HG02623 (cell line): ENCODE measurements around the gene PTGIS.
"Not testable (repeated sequence)": the region's sequence is repeated elsewhere in the genome, so short reads cannot be mapped to it uniquely, and the experiment has no call there.

Experiments
- ATAC-seq: cut with Tn5 transposase; IDR thresholded peaks from one replicate; pipeline ENCODE4 v1.9.1; 2021; ENCODE audit warnings: moderate library complexity; ENCODE audit not compliant: unreplicated experiment

PTGIS gene

DNA sequence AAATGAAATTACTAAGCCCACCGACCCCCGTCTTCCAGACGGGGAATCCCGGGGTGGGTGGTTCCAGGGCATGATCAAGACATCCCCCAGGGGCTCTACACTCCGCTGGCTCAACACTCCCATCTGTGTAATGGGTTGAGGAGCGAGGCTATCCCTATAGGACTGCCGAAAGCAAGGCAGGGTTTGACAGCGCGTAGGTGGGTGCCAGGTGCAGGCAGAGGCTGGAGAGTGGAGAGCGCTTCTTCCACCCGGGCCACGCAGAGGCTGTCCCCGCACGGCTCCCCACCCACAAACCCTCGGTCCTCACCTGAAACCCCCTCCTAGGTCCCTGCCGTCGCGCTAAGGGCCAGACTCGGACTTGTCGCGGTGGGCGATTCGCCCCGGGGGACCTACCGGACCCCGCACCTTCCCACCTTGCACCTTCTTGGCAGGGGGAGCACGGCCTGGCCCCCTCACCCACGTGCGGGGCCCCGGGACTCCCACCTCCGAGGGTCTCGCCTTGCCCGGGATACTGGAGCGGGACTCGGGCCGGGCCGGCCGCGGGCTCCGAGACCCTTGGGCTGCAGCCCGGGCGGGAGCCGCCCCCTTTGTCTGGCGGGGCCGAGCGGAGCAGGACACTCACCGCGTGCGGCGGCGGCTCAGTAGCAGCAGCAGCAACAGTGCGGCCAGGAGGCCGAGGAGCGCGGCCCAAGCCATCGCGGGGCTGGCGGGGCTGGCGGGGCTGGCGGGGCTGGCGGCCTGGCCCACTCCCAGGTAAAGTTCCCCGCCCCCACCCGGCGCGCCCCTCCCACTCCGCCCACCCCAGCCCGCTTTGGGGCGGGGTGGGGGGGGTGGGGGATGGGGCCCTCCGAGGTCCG lies at the start of gene PTGIS:
TSS of gene PTGIS (minus strand) at position 717 of the 857 bp plus-strand sequence. CDS start at position 696, 21 bp downstream.
- no peak for ATAC-seq

DNA sequence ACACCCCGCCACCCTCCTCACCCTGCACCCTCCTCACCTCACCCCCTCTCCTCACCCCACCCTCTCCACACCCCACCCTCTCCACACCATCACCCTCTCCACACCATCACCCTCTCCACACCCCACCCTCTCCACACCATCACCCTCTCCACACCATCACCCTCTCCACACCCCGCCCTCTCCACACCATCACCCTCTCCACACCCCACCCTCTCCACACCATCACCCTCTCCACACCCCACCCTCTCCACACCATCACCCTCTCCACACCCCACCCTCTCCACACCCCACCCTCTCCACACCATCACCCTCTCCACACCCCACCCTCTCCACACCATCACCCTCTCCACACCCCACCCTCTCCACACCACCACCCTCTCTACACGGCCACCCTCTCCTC lies 49.5 kb upstream of the PTGIS start:
- not testable (repeated sequence) for ATAC-seq

DNA sequence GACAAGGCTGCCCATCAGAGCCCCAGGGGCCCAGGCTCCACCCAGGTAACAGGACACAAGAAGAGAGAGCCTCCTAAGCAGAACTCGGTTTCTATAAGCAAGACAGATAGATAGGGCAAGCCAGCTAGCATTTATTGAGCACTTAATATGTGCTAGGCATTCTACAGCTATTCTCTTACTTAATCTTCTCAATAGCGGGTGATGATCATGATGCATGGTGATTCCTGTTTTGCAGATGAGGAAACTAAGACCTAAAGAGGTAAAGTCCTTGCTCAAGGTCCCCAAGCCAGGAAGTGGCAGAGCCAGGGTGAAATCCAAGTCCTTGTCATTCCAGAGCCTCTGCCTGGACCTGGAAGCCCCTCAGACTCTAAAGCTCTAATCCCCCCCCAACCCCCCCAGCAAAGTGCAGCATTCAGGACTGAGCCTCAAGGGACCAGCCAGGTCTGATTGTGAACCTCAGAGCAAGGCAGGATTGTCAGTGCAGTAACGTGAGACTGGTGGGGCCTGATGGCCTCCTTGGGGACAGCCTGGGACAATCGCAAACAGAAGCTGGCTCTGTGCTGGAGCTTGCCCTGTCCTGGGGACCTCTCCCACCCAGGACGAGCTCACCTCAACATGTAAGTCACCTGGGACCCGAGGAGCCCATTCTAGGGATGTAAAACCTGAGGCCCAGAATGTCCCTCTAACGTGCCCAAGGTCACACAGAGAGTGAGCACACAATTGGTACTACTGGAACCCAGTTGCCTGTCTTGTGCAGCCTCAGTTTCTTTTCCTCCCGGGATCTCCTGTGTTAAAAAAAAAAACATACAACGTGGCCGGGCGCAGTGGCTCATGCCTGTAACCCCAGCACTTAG lies 48.4 kb upstream of the PTGIS start:
- no peak for ATAC-seq

DNA sequence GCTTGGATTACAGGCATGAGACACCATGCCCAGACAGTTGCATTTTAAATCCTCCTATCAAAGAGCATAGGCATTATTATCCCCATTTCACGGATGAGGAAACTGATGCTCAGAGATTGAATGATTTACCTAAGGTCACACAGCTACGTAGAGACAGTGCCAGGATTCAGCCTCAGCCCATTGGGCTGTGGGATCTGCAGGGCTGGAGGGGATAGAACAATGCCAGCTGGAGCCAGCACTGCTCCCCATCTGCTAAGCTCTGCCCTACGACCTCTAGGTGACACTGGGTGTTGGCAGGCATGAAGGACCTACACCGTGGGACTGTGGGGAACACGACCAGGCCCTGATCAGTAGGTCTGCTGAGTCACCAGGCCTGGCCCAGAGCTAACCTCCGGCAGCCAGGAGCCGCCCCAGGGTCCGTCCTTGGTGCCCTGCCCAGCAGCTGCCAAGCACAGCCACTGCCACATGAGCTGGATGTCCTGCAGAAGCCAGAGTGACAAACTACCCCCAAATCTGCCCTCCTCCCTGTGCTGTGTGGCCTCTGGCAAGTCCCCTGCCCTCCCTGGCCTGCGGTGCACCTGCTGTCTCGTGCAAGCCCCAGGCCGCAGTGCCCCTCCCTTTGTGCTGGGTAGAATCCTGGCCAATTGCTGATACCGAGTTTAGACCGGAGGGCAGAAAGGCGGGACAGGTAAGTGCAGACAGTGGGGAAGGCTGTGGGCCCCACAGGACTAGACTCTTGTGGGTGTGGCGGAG lies 47.6 kb upstream of the PTGIS start:
- ATAC-seq = no peak

DNA sequence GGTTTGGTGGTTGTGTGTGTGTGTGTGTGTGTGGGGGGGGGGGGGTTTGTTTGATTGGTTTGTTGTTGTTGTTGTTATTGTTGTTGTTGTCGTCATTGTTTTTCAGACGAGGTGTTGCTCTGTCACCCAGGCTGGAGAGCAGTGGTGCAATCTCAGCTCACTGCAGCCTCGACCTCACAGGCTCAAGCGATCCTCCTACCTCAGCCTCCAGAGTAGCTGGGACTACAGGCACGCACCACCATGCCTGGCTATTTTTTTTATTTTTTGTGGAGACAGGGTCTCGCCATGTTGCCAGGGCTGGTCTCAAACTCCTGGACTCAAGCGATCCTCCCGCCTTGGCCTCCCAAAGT lies 47.1 kb upstream of the PTGIS start:
- not testable (repeated sequence) for ATAC-seq

DNA sequence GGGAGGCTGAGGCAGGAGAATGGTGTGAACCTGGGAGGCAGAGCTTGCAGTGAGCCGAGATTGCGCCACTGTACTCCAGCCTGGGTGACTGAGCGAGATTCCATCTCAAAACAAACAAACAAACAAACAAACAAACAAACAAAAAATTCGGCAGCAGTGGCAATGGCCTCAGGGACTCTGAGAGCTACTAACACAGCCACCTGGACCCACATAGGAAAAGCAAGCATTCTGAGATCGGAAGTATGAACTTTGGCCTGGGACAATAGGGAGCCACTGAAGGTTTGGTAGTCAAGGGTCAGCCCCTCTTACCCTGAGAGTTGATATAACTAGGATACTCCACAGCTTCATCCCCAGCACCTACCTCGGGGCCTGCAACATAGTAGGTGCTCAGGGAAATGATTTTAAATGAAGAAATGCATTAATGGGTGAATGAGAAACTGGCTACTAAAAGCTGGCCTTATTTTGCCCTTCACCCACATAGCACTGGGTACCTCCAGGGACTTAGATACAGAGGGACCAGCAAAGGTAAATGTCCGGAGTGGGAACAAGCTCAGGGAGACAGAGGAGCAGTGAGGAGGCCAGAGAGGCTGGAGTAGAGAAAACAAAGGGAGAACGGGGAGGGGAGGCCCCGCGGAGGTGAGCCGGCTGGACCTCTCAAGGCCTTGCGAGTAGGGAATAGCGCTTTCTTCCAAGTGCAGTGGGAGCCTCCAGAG lies 46.6 kb upstream of the PTGIS start:
- no peak for ATAC-seq

DNA sequence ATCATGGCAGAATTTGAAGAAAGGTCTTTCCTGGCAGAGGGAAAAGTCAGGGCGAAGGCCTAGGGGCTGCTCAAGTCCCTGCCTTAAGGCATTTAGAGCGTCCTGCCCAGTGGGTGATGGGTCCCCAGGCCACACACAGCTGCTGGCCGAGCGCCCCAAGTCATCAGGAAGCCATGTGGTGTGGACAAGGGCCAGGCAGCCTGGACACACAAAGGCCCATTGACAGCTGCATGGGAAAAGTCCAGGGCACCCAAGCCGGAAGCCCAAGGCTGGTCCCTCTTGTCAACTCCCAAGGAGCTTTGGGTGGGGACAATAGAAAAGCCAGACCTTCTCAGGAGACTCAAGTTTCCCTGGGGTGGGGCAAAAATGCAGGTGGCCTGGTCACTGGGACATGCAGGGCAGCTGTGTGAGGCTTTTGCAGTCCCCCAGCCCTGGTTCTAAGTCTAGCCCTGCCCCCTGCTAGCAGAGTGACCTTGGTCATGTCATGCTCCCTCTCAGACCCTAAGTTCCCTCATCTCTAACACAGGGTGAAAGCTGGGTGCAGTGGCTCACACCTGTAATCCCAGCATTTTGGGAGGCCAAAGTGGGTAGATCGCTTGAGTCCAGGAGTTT lies 44.3 kb upstream of the PTGIS start:
- ATAC-seq = no peak

DNA sequence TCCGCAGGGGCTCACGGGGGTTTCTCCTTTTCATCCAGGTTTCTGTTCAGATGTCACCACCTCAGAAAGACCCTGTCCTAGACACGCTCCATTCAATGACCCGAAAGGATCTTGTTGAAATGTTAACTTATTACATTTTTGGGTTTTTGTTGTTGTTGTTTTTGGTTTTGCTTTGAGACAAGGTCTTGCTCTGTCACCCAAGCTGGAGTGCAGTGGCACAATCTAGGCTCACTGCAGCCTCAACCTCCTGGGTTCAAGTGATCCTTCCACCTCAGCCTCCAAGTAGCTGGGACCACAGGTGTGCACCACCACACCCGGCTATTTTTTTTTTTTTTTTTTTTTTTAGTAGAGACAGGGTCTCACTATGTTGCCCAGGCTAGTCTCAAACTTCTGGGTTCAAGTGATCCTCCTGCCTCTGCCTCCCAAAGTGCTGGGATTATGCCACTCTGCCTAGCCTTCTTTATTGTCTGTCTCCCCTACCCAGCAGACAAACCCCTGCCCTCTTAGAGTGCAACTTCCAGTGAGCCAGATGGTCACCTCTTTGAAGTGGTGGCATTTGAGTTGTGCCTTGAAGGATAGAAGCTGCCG lies 43.7 kb upstream of the PTGIS start:
- ATAC-seq = not testable (repeated sequence)

DNA sequence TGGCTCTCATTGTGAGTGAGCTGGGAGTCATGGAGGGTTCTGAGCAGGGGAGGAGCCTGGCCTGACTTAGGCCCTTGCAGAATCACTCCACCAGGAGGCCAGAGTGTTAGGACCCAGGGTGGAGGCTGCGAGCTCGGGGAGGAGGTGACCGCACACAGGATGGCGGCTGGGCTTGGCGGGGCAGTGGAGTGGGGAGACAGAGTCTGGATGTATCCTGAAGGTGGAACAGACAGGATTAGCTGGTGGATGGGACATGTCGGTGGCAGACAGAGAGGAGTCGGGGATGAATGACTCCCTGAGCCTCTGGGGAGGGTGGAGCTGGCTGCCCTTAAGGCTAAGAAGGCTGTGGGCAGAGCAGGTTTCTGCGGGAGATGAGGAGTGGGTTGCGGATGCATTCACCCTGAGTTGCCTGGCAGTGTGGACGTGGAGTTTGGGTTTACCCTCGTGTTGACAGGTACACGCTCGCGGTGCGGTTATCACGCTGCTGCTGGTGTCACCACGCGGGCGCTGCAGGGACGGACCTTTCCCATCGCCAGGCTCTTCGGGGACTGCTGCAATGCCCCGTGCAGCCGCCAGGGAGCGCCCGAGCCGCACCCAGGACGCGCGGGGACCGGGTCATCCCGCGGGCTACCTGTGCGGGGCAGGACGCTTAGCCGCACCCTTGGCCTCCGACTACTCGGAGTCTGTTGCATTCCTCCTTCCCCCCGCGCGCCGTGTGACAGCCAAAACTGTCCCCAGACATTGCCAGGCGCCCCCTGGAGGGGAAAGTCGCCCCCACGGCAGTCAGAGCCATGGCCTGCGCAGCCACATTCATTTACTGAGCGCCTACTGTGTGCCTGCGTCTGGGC lies 43.0 kb upstream of the PTGIS start:
- peak; percentile 57 for ATAC-seq

DNA sequence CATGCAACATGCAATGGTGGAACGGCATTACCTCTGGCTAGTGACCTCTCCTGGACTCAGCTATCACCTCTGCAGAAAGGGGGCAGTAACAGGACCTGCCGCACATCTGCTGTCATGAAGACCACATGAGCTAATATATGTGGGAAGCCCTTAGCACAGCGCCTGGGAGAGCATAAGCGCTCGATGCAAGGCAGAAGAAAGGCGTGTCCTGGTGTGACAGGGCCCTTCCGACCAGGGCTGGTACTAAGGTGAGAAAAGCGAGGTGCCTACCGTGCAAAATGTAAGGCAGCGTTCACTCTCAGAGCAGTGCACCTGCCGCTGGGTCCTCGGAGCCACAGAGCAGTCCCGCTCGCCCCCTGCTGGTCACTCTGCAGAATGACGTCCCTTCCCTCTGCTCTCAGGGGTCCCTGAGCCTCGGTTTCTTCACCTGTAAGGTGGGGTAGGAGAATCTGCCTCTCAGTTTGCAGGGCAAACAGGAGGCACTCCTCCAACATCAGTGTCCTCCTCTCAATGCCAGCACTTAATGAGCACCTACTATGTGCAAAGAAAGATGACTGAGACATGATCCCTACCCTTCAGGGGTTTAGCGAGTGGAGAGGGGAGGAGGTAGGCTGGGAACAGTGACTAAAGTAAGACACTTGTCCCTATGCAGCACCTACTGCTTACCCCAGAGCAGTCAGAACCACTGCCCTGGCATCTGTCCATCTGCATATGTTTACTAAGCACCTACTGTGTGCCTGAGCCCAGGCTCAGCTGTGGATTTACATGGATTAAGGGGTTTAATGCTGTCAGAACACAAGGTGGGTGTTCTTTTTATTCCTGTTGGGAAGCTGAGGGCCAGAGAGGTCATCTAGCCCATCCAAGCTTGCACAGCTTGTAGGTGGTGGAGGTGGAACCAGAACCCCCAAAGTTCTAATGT lies 41.1 kb upstream of the PTGIS start:
- no peak for ATAC-seq

DNA sequence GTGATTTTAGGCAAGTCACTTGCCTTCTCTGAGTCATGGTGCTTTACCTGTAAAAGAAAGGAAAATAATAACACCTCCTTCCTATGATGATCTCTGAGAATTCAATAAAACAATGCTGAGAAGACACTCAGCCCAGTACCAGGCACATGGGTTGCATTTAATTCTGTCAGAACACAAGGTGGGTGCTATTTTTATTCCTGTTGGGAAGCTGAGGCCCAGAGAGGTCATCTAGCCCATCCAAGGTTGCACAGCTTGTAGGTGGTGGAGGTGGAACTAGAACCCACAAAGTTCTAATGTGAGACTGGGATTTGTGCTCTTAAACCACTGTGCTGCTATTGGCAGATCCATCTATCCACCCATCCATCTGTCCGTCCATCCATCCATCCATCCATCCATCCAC lies 39.6 kb upstream of the PTGIS start:
- ATAC-seq = no peak

DNA sequence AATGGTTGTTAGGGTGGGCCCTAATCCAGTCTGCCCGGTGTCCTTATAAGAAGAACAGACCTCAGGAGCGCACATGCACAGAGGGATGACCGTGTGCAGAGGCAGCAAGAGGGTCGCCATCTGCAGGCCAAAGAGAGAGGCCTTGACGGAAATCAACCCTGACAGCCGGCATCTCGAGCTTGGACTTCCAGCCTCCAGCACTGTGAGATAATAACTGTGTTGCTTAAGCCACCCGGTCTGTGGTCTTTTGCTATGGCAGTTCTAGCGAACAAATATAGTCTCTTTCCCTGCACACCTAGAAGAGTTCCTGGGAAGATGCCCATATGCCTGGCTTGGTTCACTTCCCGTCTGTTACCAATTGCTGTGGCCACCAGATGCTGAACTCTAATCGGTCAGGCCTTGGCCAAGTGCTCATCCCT lies 35.3 kb upstream of the PTGIS start:
- no peak for ATAC-seq

DNA sequence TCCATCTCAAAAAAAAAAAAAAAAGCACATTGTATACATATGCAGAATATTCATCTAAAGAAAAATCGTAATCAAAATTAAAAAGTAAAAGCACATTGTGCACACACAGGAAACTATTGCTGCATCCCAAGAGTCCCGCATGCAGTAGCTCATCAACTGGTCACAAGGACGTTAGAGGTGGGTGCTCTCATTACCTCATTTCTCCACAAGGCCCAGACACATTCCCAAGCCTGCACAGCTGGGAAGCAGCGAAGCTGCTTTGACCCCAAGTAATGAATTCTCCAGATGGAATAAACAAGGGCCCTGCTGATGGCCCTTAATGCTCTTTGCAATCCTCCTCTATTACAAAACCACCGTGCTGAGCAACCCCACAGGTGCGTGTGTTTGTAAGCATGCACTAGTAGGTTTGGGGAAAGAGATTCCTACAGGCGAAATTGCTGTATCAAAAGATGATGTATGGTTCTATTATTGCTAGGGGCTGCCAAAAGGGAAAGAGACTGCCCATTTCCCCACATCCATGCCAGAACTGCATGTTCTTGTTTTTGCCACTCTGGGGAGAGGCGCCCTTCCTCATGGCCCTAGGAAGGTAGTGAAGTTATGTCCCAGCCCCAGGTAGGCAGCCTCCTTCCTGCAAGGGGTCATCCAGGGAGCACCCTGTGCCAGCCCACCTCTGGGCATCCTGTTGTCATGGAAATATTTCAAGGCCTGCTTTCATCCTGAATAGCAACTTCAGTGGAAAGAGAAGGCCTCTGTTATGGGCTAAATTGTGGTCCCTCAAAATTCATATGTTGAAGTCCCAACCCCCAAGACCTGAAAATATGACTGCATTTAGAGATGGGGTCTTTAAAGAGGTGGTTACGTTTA lies 34.6 kb upstream of the PTGIS start:
- ATAC-seq = no peak

DNA sequence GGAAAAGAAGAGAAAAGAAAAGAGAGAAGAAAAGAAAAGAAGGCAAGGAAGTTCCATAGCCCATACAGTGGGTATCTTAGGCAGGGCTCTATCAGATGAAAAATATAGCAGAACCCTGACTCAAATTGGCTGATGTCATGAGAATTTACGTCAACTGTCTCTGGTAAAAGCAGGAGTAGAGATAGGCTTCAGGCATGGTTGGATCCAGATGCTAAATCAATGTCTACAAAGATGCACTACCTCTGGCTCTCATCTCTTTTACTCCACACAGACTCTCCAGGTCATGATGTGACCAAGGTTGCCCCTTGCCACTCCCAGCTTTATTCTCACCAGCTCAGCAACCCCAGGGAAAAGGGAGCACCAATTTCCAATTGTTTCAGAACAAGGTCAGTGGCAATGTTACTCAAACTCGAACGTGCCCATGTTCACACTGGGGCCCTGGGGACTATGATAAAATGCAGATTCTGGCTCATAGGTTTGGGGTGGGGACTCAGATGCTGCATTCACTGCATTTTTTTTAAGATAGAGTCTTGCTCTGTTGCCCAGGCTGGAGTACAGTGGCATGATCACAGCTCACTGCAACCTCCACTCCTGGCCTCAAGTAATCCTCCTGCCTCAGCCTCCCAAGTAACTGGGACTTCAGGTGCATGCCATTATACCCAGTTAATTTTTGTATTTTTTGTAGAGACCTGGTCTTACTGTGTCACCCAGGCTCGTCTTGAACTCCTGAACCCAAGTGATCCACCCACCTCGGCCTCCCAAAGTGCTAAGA lies 33.4 kb upstream of the PTGIS start:
- no peak for ATAC-seq

DNA sequence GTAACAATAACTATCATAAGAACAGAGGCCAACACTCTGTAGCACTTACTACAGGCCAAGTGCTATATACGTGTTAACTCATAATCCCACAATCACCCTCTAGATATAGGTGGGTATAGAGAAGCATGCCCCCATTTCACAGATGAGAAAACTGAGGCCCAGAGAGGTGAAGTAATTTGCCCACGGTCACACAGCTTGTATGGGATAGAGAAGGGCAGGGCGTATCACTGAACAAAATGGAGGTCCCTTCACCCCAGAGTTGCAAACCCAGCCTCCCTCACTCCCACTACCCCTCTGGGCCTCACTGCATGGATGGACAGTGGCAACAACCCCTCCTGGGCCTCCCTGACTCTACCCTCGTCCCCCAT lies 31.8 kb upstream of the PTGIS start:
- ATAC-seq = no peak

DNA sequence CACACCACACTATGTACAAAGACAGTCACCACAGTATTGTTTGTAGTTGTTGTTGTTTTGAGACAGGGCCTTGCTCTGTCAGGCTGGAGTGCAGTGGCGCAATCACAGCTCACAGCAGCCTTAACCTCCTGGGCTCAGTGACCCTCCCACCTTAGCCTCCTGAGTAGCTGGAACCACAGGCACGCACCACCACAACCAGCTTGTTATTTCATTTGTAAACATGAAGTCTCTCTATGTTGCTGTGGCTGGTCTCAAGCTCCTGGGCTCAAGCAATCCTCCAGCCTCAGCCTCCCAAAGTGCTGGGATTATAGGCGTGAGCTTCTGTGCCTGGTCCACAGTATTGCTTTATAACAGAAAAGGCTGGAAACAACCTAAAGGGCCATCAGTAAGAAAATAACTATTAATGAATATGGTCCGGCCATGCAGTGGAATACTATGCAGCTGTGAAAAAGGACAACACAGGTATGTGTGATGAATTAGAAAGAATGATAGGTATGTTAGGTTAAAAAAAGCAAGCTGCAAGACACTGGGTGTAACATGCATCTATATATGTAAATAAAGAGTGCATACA lies 30.0 kb upstream of the PTGIS start:
- no peak for ATAC-seq
